Measurements from ENCODE around the gene APBA2.
A peak's percentile ranks its signal among the peaks of the same experiment; 100 is the strongest.

Gene APBA2

DNA sequence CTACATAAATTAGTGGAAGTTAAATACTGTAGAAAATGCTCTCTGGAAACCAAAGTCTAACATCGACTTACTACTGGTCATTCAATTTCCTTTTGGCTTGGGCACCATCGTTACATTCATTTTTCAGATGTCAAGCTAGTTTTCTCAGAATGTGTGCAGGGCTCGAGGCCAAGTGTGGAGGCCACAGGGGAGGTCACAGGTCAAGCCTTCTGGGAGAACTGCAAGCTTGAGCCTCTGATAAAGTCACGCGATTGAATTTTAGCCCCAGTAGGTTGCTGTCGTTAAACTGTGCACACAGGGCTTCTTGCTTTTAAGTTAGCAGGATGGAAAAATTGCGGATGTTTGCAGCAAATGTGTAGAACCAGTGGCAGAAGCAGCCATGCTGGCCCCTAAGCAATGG is 182.2 kb downstream of the APBA2 start:
- no peak for DNase-seq

DNA sequence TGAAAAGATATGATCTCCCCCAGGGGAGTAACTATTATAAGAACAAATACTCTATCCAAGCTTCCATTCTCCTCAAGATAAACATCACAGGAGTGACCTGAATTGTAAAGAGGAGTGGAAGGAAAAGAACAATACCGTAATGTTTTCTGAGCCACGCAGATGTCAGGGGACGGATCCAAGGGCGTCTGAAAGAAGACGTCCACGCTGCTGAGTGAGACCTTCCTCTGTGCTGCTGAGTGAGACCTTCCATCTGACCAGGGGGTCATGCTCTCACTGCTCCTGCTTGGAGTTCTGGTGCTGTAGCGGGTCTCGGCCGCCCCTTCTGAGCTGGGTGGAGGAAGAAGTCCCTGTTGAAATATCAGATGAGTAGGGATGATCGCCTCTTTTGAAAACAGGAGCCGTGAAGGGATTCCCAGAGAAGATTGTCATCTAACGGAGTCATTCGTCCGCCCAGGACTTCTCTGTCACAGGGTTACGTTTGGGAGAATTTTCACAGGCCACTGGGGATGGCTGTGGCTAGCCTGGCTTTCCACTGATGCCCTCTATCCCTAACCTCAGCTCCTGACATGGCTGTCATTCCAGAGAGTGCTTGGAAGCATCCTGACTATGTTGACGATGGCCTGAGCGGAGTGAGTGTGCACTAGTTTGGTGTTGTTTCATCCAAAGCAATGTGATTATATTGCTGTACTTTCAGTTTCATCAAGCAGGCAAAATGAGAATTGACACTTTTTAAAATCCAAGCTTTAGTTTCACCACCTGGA is 184.9 kb downstream of the APBA2 start:
- no peak for DNase-seq

DNA sequence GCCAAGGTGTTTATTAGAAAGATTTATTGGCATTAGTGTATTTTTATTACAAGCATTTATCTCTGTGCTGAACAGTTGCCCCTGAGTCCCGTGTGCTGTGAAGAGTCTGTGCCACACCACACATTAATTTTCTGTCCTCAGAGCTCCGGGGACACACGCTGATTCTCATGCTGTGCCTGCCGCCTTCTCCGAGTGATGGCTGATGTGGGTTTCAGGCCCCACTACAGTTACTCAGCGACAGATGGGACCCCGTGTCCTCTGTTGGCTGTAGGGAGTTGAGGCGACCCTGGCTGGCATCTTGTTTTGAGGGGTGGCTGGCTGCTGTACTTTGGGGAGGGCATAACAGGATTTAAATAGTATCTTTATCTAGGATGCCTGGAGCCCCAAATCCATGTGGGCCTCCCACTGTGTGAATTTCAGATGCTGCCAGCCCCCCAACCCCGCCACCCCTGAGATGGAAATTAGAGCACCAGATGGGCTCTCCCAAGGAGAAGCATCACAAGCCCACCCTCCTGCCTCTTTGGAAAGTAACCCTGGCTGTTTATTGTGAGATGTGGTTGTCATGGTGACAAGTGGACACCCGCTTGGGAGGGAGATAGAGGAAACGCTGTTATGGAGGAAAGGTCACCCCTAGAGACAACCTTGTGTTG is 185.6 kb downstream of the APBA2 start:
- DNase-seq: no peak

GRCh38 chr15:29071882-29072273 is 186.1 kb downstream of the APBA2 start:
- DNase-seq: no peak

- no peak for DNase-seq
These were observed 186.7 kb downstream of the APBA2 start for GRCh38 chr15:29072444-29072843.

DNA sequence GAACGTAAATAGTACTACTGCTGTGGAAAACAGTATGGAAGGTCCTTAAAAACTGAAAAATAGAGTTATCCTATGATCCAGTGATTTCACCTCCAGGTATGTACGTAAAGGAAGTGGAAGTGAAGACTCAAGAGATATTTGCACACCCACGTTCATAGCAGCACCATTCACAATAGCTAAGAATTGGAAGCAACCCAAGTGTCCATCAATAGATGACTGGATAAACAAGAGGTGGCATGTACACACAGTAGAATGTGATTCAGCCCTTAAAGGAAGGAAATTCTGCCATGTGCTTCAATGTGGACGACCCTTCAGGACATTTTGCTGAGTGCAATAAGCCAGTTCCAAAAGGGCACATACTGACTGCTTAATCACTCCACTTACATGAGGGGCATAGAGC is 188.3 kb downstream of the APBA2 start:
- peak; percentile 2 for DNase-seq

- no peak for DNase-seq
These were observed 192.8 kb downstream of the APBA2 start for GRCh38 chr15:29078541-29078940.

GRCh38 chr15:29079479-29079878 is 193.7 kb downstream of the APBA2 start:
- DNase-seq: no peak

GRCh38 chr15:29081781-29082180 is 196.0 kb downstream of the APBA2 start:
- DNase-seq: no peak

- no peak for DNase-seq
These were observed 197.4 kb downstream of the APBA2 start for GRCh38 chr15:29083161-29083560.

DNA sequence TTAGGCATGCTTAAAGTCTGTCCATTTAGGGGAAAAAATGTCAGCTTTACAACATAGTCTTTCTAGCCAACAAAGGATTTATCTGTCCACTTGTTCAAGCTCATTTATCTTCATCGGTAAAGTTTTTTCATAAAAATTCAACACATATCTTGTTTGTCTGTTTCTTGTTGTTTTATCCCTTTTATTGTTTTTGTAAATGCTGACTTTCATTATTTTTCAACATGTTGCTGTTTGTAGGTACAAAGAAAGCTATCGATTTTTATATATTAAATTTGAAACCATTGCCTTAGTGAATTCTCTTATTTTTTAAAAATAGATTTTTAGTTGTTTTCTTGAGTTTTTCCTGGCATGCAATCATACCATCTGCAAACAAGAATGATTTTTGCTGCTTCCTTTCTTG is 198.1 kb downstream of the APBA2 start:
- DNase-seq: no peak

DNA sequence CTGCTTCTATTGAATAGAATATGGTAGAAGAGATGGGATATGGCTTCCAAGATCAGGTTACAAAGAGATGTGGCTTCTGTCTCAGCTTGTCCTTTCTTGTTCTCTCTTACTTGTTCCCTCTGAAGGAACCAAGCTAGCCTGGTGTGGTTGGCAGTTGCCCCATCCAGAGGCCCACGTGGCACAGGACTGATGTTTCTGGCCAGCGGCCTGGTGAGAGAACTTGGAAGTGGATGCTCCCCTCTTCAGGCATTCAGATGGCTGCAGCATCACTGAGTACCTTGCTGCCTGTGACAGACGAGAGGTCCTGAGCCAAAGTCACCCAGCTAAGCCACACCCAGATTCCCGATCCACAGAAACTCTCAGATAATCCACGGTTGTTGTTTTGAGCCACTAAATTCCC is 200.2 kb downstream of the APBA2 start:
- DNase-seq: no peak

DNA sequence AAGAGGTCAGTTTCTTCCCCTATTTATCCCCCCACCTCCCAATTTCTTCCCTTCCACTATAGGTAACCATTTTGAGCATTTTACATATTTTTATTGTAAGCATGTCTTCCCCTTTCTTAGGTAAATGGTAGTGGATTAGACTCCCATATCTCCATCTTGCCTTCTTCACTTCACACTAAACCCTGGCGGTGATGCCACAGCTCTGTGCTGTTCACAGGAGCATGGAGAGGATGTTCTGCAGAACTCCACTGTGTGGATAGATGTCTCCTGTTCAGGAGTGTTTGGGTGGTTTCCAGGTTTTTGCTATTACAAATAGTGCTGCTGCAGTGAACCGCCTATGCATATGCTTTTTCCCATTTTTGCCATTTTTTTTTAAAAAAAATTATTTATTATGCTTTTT is 201.1 kb downstream of the APBA2 start:
- DNase-seq: no peak

GRCh38 chr15:29087521-29088285 is 201.9 kb downstream of the APBA2 start:
- no peak for DNase-seq

DNA sequence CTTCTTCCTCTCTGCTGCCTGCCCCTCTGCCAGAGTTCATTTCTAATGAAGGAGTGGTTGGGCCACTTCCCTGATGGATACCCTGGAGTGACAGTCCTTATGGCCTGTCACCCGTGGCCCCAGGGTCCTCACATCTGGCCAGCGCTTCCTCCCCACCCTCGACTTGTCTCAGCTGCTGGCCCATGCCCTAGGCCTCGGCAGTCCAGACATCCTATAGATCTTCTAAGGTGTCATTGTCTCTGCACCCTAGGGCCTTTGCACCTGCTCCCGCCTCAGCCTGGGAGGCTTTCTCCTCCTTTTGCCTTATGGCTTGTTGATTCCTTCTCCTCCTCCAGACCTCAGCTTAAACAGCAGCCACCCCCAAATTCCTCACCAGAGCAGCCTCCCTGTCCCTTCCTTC is 202.9 kb downstream of the APBA2 start:
- no peak for DNase-seq

DNA sequence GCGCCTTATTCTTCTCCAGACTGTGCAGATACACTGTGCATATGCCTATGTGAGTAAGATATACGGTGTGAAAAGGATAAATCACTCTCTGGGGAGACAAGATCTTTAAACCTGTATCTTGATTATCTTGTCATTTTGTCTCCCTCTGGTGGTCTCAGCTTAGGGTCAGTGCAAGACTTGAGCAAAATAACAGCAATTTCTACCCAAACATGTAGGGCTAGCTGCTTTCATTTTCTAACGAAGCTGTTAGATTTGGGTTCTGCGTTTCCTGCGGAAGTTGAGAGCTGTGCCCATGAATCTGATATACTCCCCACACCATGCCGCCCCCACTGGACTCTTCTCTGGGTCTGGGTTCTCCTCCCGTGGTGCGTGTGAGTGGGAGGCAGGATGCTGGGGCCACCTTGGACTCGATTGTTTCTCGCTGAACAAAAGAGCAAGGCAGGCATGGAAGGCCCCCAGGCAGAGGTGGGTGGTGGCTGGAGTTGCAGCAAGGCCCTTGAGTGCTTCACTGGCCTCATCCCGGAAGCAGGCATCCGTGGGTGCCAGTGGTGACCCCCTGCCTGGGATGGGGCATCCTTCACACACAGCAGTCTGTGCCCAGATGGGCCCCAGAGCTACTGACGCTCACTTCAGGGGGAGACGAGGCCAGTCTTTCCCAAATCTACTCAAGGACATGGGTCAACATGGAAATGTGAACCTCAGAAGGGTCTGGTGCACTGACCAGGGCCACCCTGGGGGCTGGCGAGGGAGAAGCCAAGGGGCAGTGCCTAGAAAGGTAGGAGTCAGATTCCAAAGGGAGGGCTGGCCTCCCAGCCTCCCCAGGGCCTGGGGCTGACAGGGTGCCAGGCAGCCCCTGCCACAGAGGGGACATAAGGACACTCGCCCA is 204.2 kb downstream of the APBA2 start:
- no peak for DNase-seq

DNA sequence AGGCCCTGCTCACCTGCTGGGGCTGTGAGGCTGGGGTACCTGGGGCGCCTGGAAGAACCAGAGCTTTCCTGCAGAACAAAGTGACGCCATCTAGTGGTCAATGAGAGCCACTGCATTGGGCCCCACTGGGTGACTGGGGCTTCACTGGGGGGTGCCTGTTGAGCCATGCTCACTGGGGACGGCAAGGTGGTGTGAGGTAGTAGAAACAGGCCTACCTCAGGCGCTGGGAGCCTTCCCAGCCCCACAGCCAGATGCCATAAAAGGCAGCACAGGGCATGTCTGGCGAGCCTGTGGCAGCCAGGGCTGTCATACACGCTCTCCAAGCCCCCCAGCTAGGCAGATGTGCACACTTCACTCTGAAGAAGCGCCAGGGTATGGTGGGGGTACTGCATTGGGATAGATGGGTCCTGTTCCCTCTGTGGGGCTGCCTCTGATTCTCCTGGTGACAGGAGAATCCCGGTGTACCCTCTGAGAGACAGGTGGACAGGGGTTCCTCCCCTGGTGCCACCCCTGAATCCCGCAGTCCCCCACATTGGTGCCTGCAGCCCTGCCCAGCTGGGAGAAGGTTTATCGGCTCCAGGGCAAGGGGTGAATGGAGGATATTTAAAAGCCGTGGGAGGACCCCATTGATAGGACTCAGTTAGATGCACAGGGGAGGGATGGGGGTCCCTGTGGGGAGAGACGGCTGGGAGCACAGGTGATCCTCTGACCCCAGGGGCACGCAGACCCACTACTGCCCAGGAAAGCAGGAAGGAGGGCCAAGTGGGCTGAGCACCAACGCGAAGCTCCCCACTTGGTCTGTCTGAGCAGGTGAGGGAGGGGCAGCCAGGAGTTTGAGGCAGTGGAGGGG is 205.1 kb downstream of the APBA2 start:
- DNase-seq: peak; percentile 1

DNA sequence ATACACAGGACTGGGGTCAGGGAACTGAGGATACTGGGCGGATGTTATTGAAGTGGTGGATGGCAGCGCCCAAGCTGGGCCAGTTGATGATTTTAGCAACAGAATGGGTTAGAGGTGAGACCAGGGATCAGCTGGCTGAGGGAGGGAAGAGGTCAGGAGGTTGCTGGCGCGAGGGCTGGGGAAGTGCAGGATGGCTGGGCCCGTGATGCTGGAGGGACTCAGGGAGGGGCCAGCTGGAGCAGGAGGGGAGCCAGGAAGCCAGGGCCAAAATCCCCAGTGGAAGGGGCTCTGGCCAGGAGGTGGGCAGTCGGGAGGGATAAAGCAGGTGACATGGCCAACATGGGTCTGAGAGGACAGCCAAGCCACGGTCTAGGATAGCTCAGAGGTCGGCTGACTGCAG is 205.9 kb downstream of the APBA2 start:
- no peak for DNase-seq

GRCh38 chr15:29092376-29093064 is 206.7 kb downstream of the APBA2 start:
- DNase-seq: no peak

DNA sequence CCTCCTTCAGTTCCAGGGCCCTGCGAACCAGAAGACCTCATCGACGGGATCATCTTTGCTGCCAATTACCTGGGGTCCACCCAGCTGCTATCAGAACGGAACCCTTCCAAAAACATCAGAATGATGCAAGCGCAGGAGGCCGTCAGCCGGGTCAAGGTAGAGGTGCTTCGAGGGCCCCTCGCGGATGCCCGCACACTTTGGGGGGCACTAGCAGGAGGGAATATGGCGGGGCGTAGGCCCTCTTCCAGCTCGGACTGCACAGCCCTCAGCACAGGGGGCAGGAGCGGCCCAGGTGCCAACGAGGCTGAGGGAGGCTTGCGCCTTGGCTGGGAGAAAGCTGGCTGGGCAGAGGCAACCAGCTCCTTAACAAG is 207.3 kb downstream of the APBA2 start:
- no peak for DNase-seq

DNA sequence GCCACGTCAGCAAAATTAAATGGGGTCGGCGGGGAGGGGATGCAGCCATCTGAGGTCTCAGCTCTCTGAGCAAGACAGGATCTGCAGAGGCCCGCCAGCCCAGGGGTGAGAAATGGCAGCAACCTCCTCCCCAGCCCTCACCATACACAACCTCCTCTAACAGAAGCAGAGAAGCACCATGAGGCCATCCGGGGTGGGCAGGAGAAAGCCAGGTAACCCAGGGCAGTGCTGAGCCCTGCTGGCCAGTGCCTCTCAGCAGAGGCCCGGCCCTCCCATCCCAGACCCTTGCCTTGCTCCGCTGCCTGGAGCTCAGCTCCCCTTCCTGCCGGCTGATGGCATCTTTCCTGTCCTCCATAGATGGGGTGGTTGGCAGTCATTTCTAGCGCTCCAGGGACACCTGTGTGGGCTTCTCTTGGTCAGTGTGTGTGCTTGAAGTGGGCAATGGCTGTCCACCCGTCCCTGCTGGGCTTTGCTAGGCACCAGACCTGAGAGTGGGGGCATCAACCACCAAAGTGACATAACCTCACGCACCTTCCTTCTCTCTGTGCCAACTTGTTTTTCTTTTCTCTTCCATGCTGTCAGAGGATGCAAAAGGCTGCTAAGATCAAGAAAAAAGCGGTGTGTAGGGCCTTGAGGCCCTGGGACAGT is 208.0 kb downstream of the APBA2 start:
- no peak for DNase-seq

Measured in NCI-H1105 treated with DMSO at 0.1 percent for 48 hours (cell line).